Mesenchymal stem cell (in vitro differentiated cells and primary cell): ENCODE data around the gene SLC7A4.
A peak's percentile ranks its signal among the peaks of the same experiment; 100 is the strongest.
"Not testable (repeated sequence)": the region's sequence is repeated elsewhere in the genome, so short reads cannot be mapped to it uniquely, and the experiment has no call there.

Experiments used
- DNase-seq: peaks from one replicate; pipeline ENCODE4 v3.0.0-alpha.2; 2013
- H2AFZ ChIP-seq: one replicate; pipeline ENCODE4 v1.6.1; 2013; ENCODE audit warnings: low read depth, mild to moderate bottlenecking, control low read depth, inconsistent platforms, low read length, moderate library complexity
- H2AK5ac ChIP-seq: 2 replicates; pipeline ENCODE4 v1.6.1; 2013; ENCODE audit warnings: low read length, moderate library complexity, mild to moderate bottlenecking, inconsistent platforms; ENCODE audit not compliant: severe bottlenecking
- H2BK120ac ChIP-seq: one replicate; pipeline ENCODE4 v1.6.1; 2013; ENCODE audit warnings: low read depth, mild to moderate bottlenecking, inconsistent platforms, low read length, moderate library complexity
- H2BK12ac ChIP-seq, 2 experiments: one replicate each; pipeline ENCODE4 v1.6.1; 2013; ENCODE audit warnings: inconsistent platforms in 2 of 2, low read length in 2 of 2, mild to moderate bottlenecking in 2 of 2, moderate library complexity in 2 of 2, control low read depth in 1 of 2
- H2BK15ac ChIP-seq: one replicate; pipeline ENCODE4 v1.6.1; 2013; ENCODE audit warnings: mild to moderate bottlenecking, low read depth, inconsistent platforms; ENCODE audit not compliant: poor library complexity, severe bottlenecking
- H2BK5ac ChIP-seq: 2 replicates; pipeline ENCODE4 v1.6.1; 2013; ENCODE audit warnings: low read depth, mild to moderate bottlenecking, low read length, control low read depth, inconsistent platforms; ENCODE audit not compliant: poor library complexity, severe bottlenecking
- H3K14ac ChIP-seq, 2 experiments: one replicate each; pipeline ENCODE4 v1.6.1; 2013; ENCODE audit warnings: inconsistent platforms in 2 of 2, low read length in 2 of 2, control low read depth in 1 of 2, mild to moderate bottlenecking in 1 of 2, moderate library complexity in 1 of 2
- H3K18ac ChIP-seq, 2 experiments: one replicate each; pipeline ENCODE4 v1.6.1; 2013; ENCODE audit warnings: inconsistent platforms in 2 of 2, low read length in 2 of 2, control low read depth in 1 of 2, low read depth in 1 of 2, mild to moderate bottlenecking in 1 of 2
- H3K23ac ChIP-seq, 2 experiments: one replicate each; pipeline ENCODE4 v1.6.1; 2013; ENCODE audit warnings: inconsistent platforms in 2 of 2, low read length in 2 of 2, mild to moderate bottlenecking in 2 of 2, moderate library complexity in 2 of 2, control low read depth in 1 of 2
- H3K27ac ChIP-seq: 2 replicates; pipeline ENCODE4 v1.5.1; 2013; ENCODE audit warnings: mild to moderate bottlenecking, moderate library complexity, low read length, control low read depth, inconsistent platforms; ENCODE audit not compliant: poor library complexity, severe bottlenecking
- H3K27me3 ChIP-seq, 2 experiments: 2 replicates each; pipeline versions ENCODE4 v1.6.1 to v1.7.0; 2013; ENCODE audit warnings: low read length in 2 of 2, mild to moderate bottlenecking in 2 of 2, moderate library complexity in 2 of 2, control low read depth in 1 of 2, inconsistent platforms in 1 of 2; ENCODE audit not compliant: control insufficient read depth in 1 of 2, insufficient read depth in 1 of 2
- H3K36me3 ChIP-seq, 2 experiments: 2 replicates each; pipeline versions ENCODE4 v1.6.1 to v1.7.0; 2013; ENCODE audit warnings: low read length in 2 of 2, control low read depth in 1 of 2, inconsistent platforms in 1 of 2, low read depth in 1 of 2, mild to moderate bottlenecking in 1 of 2; ENCODE audit not compliant: insufficient read depth in 2 of 2, control insufficient read depth in 1 of 2
- H3K4ac ChIP-seq, 2 experiments: one replicate each; pipeline ENCODE4 v1.6.1; 2013; ENCODE audit warnings: inconsistent platforms in 2 of 2, low read length in 2 of 2, mild to moderate bottlenecking in 2 of 2, moderate library complexity in 2 of 2, control low read depth in 1 of 2, low read depth in 1 of 2
- H3K4me1 ChIP-seq: 2 replicates; pipeline ENCODE4 v1.6.1; 2013; ENCODE audit warnings: low read depth, low read length, control low read depth; ENCODE audit not compliant: control insufficient read depth, insufficient read depth
- H3K4me2 ChIP-seq: 2 replicates; pipeline ENCODE4 v1.6.1; 2013; ENCODE audit warnings: low read length, mild to moderate bottlenecking, inconsistent platforms; ENCODE audit not compliant: poor library complexity, severe bottlenecking
- H3K4me3 ChIP-seq, 2 experiments: 2 replicates each; pipeline versions ENCODE4 v1.5.1 to v1.7.0; 2013; ENCODE audit warnings: low read length in 2 of 2, mild to moderate bottlenecking in 2 of 2, control low read depth in 1 of 2, low read depth in 1 of 2; ENCODE audit not compliant: insufficient read depth in 1 of 2
- H3K79me1 ChIP-seq: replicated peaks from 2 replicates; pipeline ENCODE4 v1.6.1; 2013; ENCODE audit warnings: mild to moderate bottlenecking, control low read depth, low read length, inconsistent platforms; ENCODE audit not compliant: poor library complexity, severe bottlenecking
- H3K9ac ChIP-seq: 2 replicates; pipeline ENCODE4 v1.7.0; 2013; ENCODE audit warnings: mild to moderate bottlenecking, low read length, moderate library complexity
- H3K9me3 ChIP-seq: 2 replicates; pipeline ENCODE4 v1.7.0; 2013; ENCODE audit warnings: mild to moderate bottlenecking, low read length; ENCODE audit not compliant: control insufficient read depth
- H4K8ac ChIP-seq: one replicate; pipeline ENCODE4 v1.6.1; 2013; ENCODE audit warnings: inconsistent platforms, mild to moderate bottlenecking, low read length, moderate library complexity
- H4K91ac ChIP-seq: one replicate; pipeline ENCODE4 v1.6.1; 2013; ENCODE audit warnings: mild to moderate bottlenecking, low read length, inconsistent platforms
- WGBS: methylation state at CpG from one replicate; pipeline ENCODE4 v1.1.7; 2013; ENCODE audit warnings: mixed read lengths; 5-methylcytosine and 5-hydroxymethylcytosine counted together

The SLC7A4 gene

GRCh38 chr22:21074102-21074715, 41.8 kb upstream of the SLC7A4 start:
- Histone ChIP-seq H4K8ac (no peak overlapping the region), H3K4me3 (no peak overlapping the region), H3K23ac (no peak overlapping the region), H2AK5ac (no peak overlapping the region), H4K91ac (no peak overlapping the region), H2AFZ (no peak overlapping the region), H3K9ac (no peak overlapping the region), H3K27ac (no peak overlapping the region), H3K27me3 (peaks cover 3 to 10% of the 10 kb centered on the region in 2 experiments), H3K14ac (no peak overlapping the region), H3K79me1 (no peaks in the 10 kb centered on the region), H2BK120ac (no peak overlapping the region), H2BK12ac (no peak overlapping the region), H3K9me3 (peaks cover 6% of the 10 kb centered on the region), H3K36me3 (no peaks in the 10 kb centered on the region), H3K18ac (no peak overlapping the region), H3K4me1 (no peaks in the 10 kb centered on the region), H3K4ac (no peak overlapping the region), H2BK15ac (no peak overlapping the region), H2BK5ac (no peak overlapping the region), H3K4me2 (no peak overlapping the region)
- whole genome bisulfite sequencing = 26% methylated on average over 7 of the region's 7 CpGs
- DNase-seq = peak; percentile 62

- no peak overlapping the region for H2BK120ac ChIP-seq
- H2AFZ ChIP-seq = no peak overlapping the region
- no peak overlapping the region for H2AK5ac ChIP-seq
- H3K23ac ChIP-seq = no peak overlapping the region
- no peak overlapping the region for H4K8ac ChIP-seq
- no peak overlapping the region for H3K18ac ChIP-seq
- WGBS = 93% methylated on average over 4 of the region's 5 CpGs
- peaks cover 6% of the 10 kb centered on the region for H3K9me3 ChIP-seq
- H3K9ac ChIP-seq = no peak overlapping the region
- no peak overlapping the region for H3K4me3 ChIP-seq
- no peak overlapping the region for H3K27ac ChIP-seq
- no peaks in the 10 kb centered on the region for H3K36me3 ChIP-seq
- H3K4me2 ChIP-seq = no peak overlapping the region
- no peak for DNase-seq
- H3K14ac ChIP-seq = no peak overlapping the region
- no peaks in the 10 kb centered on the region for H3K79me1 ChIP-seq
- H4K91ac ChIP-seq = no peak overlapping the region
- H2BK15ac ChIP-seq = no peak overlapping the region
- H2BK5ac ChIP-seq = no peak overlapping the region
- H2BK12ac ChIP-seq = no peak overlapping the region
- H3K4me1 ChIP-seq = no peaks in the 10 kb centered on the region
- H3K27me3 ChIP-seq = peaks cover 3 to 6% of the 10 kb centered on the region in 2 experiments
- H3K4ac ChIP-seq = no peak overlapping the region
These were observed 41.1 kb upstream of the SLC7A4 start for GRCh38 chr22:21073482-21073881.

GRCh38 chr22:21073023-21073422, 40.7 kb upstream of the SLC7A4 start:
- no peak for DNase-seq
- H2BK5ac ChIP-seq = no peak overlapping the region
- H3K9ac ChIP-seq = no peak overlapping the region
- H3K4me1 ChIP-seq = no peaks in the 10 kb centered on the region
- no peak overlapping the region for H2BK15ac ChIP-seq
- no peak overlapping the region for H3K23ac ChIP-seq
- H2AFZ ChIP-seq = no peak overlapping the region
- no peak overlapping the region for H3K4me3 ChIP-seq
- H3K79me1 ChIP-seq = no peaks in the 10 kb centered on the region
- H3K27me3 ChIP-seq = peaks cover 3 to 4% of the 10 kb centered on the region in 2 experiments
- H4K8ac ChIP-seq = no peak overlapping the region
- no peak overlapping the region for H3K14ac ChIP-seq
- H2AK5ac ChIP-seq = no peak overlapping the region
- no peak overlapping the region for H3K4ac ChIP-seq
- H2BK120ac ChIP-seq = no peak overlapping the region
- 87% methylated on average over 3 of the region's 3 CpGs for WGBS
- no peak overlapping the region for H3K27ac ChIP-seq
- no peak overlapping the region for H3K18ac ChIP-seq
- no peak overlapping the region for H4K91ac ChIP-seq
- H3K4me2 ChIP-seq = no peak overlapping the region
- H3K9me3 ChIP-seq = peaks cover 6% of the 10 kb centered on the region
- H3K36me3 ChIP-seq = no peaks in the 10 kb centered on the region
- H2BK12ac ChIP-seq = no peak overlapping the region

GRCh38 chr22:21071796-21072195, 39.4 kb upstream of the SLC7A4 start:
- not testable (repeated sequence) for H3K4ac ChIP-seq, H3K4me3 ChIP-seq, H3K79me1 ChIP-seq, H2BK120ac ChIP-seq, H3K23ac ChIP-seq, H4K8ac ChIP-seq, H3K9me3 ChIP-seq, H3K4me2 ChIP-seq, H3K4me1 ChIP-seq, H3K36me3 ChIP-seq, H4K91ac ChIP-seq, H3K9ac ChIP-seq, H3K14ac ChIP-seq, H2AK5ac ChIP-seq, DNase-seq, H2BK5ac ChIP-seq, H3K18ac ChIP-seq, H3K27ac ChIP-seq, H2BK15ac ChIP-seq, H2BK12ac ChIP-seq, H3K27me3 ChIP-seq, H2AFZ ChIP-seq
- WGBS = 96% methylated on average over 6 of the region's 8 CpGs
